HS-5 (cell line): ENCODE measurements around the gene NR1D2.
"Not testable (repeated sequence)": the region's sequence is repeated elsewhere in the genome, so short reads cannot be mapped to it uniquely, and the experiment has no call there.

Experiments used
- DNase-seq: peaks from one replicate; pipeline ENCODE4 v3.0.0-alpha.2; 2012; ENCODE audit warnings: low read depth

NR1D2 gene

DNA sequence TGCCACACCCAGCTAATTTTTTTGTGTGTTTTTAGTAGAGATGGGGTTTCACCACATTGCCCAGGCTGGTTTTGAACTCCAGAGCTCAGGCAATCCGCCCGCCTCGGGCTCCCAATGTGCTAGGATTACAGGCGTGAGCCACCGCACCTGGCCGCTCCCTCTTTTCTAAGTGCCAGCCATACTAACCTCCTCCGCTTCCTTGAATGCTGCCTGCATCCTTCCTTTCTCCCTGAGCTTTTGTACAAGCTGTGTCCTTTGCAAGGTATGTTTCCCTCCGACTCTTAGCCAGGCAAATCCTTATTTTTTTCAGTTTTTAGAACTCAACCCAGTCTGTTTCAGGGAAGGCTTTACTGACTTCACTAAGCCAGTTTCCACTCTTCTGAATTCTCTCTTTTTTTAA lies 60.6 kb downstream of the NR1D2 start:
- no peak for DNase-seq

DNA sequence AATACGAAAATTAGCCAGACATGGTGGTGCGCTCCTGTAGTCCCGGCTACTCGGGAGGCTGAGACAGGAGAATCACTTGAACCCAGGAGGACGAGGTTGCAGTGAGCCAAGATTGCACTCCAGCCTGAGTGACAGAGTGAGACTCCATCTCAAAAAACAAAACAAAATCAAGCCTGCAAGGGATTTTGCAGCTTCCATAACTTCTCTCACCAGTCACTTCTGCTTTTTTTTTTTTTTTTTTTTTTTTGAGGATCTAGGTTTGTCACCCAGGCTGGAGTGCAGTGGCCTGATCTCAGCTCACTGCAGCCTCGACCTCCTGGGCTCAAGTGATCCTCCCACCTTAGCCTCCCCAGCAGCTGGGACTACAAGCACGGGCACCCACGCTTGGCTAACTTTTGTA lies 65.7 kb downstream of the NR1D2 start:
- not testable (repeated sequence) for DNase-seq

DNA sequence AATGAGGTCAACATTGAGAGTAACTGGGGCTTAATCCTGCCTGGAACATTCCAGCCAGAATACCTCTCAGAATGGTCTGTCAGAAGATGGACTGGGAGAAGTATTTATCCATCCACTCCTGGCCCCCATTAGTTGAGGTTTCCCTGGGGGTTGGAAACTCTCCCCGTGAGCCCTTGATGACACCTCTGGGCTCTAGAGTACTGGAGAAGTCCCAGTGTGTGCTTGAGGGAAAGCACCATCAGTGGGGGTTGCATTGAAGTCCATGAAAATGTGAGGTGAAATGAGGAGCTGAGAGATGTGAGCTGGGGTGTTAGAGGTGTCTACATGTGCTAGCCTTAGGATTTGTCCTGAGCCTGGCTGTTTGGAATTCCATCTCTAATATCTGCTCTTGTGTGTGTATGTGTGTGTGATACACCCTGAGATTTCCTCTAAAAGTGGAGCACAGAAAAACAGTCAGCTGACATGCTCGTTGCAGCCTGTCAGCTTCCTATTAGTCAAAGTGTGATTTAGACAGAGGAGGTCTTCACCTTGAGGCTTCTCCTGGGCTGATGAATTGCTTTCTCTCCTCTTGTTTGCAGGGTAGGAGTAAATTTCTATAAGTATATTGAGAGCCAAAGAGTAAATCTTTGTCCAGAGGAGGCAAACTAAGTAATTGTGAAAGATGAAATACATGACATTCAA lies 67.6 kb downstream of the NR1D2 start:
- no peak for DNase-seq

DNA sequence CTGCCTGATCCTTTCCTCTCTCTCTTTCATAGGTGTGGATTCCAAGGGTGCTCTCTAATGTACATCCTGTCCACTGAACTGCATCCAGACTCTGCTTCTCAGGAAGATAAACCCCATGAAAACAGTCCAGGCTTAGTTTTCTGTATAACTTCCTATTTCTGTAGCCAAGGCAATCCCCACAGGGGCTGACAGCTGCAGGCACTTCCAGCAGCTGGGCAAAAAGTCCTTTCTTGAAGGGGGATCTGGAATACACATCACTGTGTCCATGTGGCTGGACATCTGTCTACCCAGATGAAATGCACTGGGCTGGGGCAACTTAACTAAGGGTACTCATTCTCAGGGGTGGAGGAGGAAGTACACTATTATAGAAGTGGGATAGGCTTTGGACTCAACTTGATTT lies 72.2 kb downstream of the NR1D2 start:
- DNase-seq = no peak

DNA sequence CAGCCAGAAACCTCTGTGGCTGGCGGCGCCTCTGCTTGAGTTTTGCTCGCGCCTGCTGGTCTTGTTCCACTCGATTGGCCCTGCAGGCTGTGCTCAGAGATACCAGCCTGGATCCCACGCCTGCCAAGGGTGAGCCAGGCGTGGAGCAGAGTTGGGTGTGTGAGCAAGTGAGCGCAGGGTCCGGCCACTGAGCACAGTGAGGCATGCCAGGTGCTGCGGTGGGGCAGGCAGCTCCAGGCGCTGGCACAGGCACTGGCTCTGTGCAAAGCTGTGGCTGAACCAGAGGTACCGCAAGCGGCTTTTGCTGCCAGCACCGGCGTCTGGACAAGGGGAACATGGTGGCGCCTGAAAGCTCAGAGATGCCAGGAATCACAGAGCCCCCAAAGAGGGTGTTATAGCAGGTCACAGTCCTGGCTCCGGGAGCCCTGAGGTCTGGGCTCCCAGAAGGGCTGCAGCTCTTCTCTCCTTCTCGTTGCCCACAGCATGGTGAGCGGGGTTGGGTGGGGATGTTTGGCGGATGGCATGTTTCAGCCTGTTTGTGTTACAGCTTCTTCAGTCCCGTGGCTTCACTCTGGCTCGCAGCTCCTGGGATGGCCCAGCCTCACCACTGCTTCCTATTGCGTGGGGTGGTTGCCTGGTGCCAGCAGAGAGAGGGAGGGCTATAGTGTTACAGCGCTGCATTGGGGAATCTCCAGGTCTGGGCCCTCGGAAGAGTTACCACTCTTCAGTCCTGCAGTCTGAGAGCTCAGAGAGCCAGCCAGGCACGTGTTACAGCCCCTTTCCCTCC lies 73.9 kb downstream of the NR1D2 start:
- no peak for DNase-seq

DNA sequence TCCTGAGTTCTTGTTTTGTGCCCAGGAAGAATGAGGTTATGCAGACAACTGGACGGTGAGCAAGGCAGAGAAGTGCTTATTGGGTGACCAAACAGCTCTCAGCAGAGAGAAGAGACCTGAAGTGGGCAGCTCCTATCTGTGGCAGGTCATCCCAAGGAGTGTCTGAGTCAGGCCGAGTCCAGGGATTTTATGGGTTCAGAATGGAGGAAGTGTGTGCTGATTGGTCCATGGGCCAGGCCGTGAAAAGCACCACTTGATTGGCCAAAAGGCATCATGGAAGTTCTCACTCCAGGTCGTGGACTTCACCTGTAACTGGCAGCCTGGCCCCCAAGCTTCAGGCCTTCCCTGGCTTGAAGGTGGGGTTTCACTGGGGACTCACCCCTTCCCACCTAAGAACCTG lies 74.5 kb downstream of the NR1D2 start:
- DNase-seq = no peak

DNA sequence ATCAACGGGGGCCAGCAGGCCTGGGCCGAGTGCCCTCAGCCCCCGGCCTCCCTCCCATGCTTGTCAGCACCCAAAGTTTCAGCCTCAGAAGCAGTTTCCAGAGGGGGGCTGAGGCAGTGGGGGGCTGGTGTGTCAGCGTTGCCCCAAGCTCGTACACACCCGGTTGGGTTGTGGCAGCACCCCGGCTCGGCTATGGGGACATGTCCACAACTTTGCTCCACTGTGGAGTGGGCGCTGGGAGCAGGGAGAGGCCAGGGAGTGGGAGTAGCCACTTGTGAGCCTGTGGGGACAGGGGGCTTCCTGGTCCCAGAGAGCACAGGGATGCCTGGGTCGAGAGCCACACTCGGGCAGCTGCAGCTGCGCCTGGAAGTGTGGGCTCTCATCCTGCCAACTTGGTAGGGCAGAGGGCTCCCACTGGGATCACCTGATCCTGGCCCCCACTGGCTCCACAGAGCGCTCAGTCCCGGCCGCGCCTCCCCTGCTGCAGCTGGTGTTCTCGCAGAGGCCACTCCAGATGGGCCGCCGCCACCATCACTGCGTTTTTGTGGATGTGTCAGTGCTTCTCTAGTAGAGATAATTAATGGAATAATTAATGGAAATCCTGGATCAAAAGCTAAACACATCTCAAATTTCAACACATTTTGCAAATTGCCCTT lies 75.1 kb downstream of the NR1D2 start:
- no peak for DNase-seq

DNA sequence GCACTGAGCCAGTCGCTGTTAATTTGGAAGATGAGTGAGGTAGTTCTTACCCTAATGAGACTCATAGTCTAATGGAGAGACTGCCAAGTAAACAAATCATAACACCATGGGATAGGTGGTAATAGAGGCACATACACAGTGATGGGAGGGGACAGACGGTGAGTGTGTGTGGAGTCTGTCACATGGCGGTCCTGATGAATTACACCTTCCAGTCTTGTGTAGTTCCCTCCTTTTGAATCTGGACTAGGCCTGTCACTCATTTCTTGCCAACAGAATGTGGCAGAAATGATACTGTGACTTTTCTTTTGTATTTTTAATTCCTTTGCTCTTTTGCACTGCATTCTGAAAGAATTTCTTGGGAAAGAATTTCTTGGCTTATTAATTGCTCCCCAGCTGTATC lies 78.1 kb downstream of the NR1D2 start:
- no peak for DNase-seq

DNA sequence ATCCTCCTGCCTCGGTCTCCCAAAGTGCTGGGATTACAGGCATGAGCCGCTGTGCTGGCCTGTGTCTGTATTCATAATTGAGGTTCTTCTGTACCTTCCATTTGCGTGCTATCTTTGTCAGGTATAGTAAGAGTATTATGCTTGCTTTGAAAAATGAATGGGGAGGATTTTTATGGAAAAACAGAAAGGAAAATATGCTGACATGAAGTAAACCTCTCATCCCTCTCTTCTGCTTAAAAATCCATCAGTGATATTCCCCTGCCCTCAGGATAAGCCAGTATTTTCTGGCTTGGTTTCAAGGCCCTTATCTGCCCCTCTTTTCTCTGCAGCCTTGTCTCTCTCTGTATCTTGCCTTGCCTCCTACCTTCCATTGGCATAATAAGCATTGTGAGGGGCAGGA lies 80.7 kb downstream of the NR1D2 start:
- DNase-seq = no peak

DNA sequence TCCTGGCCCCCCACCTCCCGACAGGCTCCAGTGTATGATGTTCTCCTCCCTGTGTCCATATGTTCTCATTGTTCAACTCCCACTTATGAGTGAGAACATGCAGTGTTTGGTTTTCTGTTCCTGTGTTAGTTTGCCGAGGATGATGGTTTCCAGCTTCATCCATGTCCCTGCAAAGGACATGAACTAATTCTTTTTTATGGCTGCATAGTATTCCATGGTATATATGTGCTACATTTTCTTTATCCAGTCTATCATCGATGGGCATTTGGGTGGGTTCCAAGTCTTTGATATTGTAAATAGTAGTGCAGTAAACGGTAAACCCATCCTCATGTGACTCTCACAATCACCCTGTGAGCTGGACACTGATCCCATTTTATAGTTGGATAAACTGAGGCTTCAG lies 81.6 kb downstream of the NR1D2 start:
- DNase-seq = not testable (repeated sequence)

DNA sequence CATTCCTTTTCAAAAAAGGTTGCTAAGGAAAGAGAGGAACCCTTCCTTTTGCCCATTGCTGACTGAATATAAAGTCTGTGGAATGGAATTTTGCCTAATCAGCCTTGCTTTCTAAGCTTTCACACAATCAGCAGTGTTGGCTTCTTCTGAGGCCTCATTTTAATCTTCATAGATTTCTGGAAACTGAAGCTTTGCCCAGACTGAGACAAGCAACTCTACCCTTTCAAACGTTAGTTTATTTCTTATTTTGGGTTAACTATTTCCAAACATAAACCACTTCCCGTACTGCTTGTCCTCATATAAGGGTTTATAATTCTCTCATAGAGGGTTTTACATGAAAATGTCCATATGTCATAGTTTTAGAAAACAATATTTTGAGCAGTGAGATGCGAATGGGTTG lies 82.9 kb downstream of the NR1D2 start:
- DNase-seq = no peak
